ENCODE data around the gene NEMP1. TPM values are rescaled to one million over a fixed set of nuclear protein-coding genes. Genes with fewer than 3 reads are reported as not detected.
A peak's percentile ranks its signal among the peaks of the same experiment; 100 is the strongest.

NEMP1 gene
- total RNA-seq, 2 donors from 2014 or later = 2.8 to 5.3 TPM

- intact Hi-C loops (cut with DNase I) = no loop called here
Observed at GRCh38 chr12:57093415-57094207, 15.0 kb upstream of the NEMP1 start.

GRCh38 chr12:57092876-57093414, 14.4 kb upstream of the NEMP1 start:
- DNase-seq (no peak), ATAC-seq (no peak)
- intact Hi-C loops (cut with DNase I) = no loop called here

More at GRCh38 chr12:57093415-57094207, 15.0 kb upstream of the NEMP1 start:
- peak; percentile 86 for DNase-seq
- peak; percentile 56 to 69 for ATAC-seq

GRCh38 chr12:57092529-57092862, 13.9 kb upstream of the NEMP1 start:
- intact Hi-C loops (cut with DNase I) = no loop called here
- no peak for DNase-seq
- ATAC-seq = no peak

GRCh38 chr12:57091638-57092528, 13.3 kb upstream of the NEMP1 start:
- intact Hi-C loops (cut with DNase I) = no loop called here
- ATAC-seq = no peak
- no peak for DNase-seq

- DNase-seq (no peak), ATAC-seq (no peak)
- intact Hi-C loops (cut with DNase I) = no loop called here
Observed at GRCh38 chr12:57090924-57091637, 12.5 kb upstream of the NEMP1 start.

GRCh38 chr12:57090490-57090889, 11.9 kb upstream of the NEMP1 start:
- ATAC-seq (no peak), DNase-seq (no peak)
- intact Hi-C loops (cut with DNase I) = no loop called here

GRCh38 chr12:57089271-57090245, 11.0 kb upstream of the NEMP1 start:
- DNase-seq (peak; percentile 90), ATAC-seq (peak in 1 of 2 donors; percentile 4)
- intact Hi-C loops (cut with DNase I) = loop anchor here in 1 of 2 donors (2.0 kb wide), 1 partner anchor 21 kb away; the partner anchor contains the start of gene STAT6

- intact Hi-C loops (cut with DNase I) = loop anchor here in 1 of 2 donors (2.0 kb wide), 1 partner anchor 22 kb away; the partner anchor contains the start of gene STAT6
- peak; percentile 97 for DNase-seq
- peak; percentile 67 to 77 for ATAC-seq
Observed at GRCh38 chr12:57088354-57089270, 10.0 kb upstream of the NEMP1 start, which contains the start of gene NAB2. Gene NAB2, plus strand, starts transcription at chr12:57089114. Its CDS starts 158 bp downstream, at chr12:57089272.

GRCh38 chr12:57087691-57088353, 9.2 kb upstream of the NEMP1 start:
- ATAC-seq = peak; percentile 58 to 63
- intact Hi-C loops (cut with DNase I) = loop anchor here in 1 of 2 donors (2.0 kb wide), 1 partner anchor 23 kb away; the partner anchor contains the start of gene STAT6
- DNase-seq = peak; percentile 90

GRCh38 chr12:57087010-57087690, 8.6 kb upstream of the NEMP1 start:
- DNase-seq (peak; percentile 96), ATAC-seq (peak; percentile 62 to 75)
- intact Hi-C loops (cut with DNase I) = no loop called here

- intact Hi-C loops (cut with DNase I) = no loop called here
- peak; percentile 6 to 17 for ATAC-seq
- DNase-seq = peak; percentile 82
Observed at GRCh38 chr12:57086493-57087009, 8.0 kb upstream of the NEMP1 start.

- intact Hi-C loops (cut with DNase I) = no loop called here
- no peak for ATAC-seq
- peak; percentile 63 for DNase-seq
Observed at GRCh38 chr12:57085999-57086492, 7.5 kb upstream of the NEMP1 start.

GRCh38 chr12:57080855-57081254, 2.3 kb upstream of the NEMP1 start:
- no peak for ATAC-seq
- intact Hi-C loops (cut with DNase I) = no loop called here

GRCh38 chr12:57079821-57080220, 1.2 kb upstream of the NEMP1 start:
- intact Hi-C loops (cut with DNase I) = no loop called here
- DNase-seq = no peak
- ATAC-seq = no peak

More at GRCh38 chr12:57080855-57081254, 2.3 kb upstream of the NEMP1 start:
- DNase-seq = no peak

All from left cardiac atrium (tissue), 4 donors.